Duodenal mucosa (tissue), 2 donors: ENCODE data around the gene RIBC1.
"Not testable (repeated sequence)": the region's sequence is repeated elsewhere in the genome, so short reads cannot be mapped to it uniquely, and the experiment has no call there.

Experiments
- H3K27ac ChIP-seq: one replicate; pipeline ENCODE4 v1.7.0; 2013; ENCODE audit warnings: low read depth, low read length
- H3K27me3 ChIP-seq, 2 donors: one replicate each; pipeline ENCODE4 v1.7.0; 2013; ENCODE audit warnings: low read length in 2 of 2, control low read depth in 1 of 2; ENCODE audit not compliant: insufficient read depth in 2 of 2, control insufficient read depth in 1 of 2
- H3K36me3 ChIP-seq, 2 donors: one replicate each; pipeline ENCODE4 v1.7.0; 2013; ENCODE audit warnings: low read length in 2 of 2, control low read depth in 1 of 2; ENCODE audit not compliant: insufficient read depth in 2 of 2, control insufficient read depth in 1 of 2
- H3K4me1 ChIP-seq, 2 donors: one replicate each; pipeline ENCODE4 v1.7.0; 2013; ENCODE audit warnings: low read length in 2 of 2, control low read depth in 1 of 2; ENCODE audit not compliant: insufficient read depth in 2 of 2, control insufficient read depth in 1 of 2
- H3K4me3 ChIP-seq, 2 donors: one replicate each; pipeline ENCODE4 v1.7.0; 2013; ENCODE audit warnings: low read length in 2 of 2, low read depth in 1 of 2
- H3K9ac ChIP-seq, 2 donors: one replicate each; pipeline ENCODE4 v1.7.0; 2013; ENCODE audit warnings: low read length in 2 of 2, low read depth in 1 of 2
- H3K9me3 ChIP-seq, 2 donors: one replicate each; pipeline ENCODE4 v1.7.0; 2013; ENCODE audit warnings: low read length in 2 of 2, control low read depth in 1 of 2; ENCODE audit not compliant: control insufficient read depth in 1 of 2

The RIBC1 gene

DNA sequence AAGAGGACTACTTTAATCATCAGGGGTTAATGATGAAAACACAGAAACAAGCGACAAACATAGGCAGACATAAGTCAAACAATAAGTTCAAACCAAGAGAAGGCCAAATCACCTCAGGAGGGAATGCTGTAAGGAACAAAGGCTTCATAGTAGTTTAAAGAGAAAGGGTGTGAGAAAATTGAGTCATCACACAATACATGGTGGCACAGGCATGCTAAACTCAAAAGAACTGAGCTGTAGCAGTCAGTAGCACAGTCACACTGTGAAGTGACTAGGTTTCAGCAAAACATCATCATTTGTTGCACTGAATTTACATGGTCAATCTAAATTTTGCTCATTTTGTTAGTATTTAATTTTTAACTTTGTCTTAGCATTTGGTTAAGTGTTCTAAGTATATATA is 24.5 kb upstream of the RIBC1 start:
- Histone ChIP-seq H3K4me3 (no peak overlapping the region), H3K36me3 (peaks cover 16 to 51% of the 10 kb centered on the region in 2 donors), H3K27me3 (no peaks in the 10 kb centered on the region), H3K9ac (no peak overlapping the region), H3K27ac (no peak overlapping the region), H3K9me3 (no peaks in the 10 kb centered on the region), H3K4me1 (no peaks in the 10 kb centered on the region)

DNA sequence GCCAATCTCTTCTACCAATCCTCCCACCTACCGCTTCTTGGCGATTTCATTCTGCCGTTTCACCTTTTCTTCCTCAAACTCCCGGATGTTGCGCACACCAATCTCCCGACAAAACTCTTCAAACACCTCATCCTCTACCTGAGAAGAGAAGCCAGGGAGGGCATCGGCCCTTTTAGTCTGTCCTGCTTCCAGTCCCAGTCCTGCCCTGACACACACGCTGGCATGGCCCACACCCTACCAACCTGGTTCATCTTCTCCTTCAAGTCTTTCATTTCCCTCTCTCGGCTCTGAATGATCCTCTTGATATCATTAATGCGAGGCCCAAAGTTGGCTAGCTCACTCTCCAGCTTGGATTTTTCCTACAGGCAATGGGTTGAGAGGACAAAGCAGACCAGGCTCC is 19.1 kb upstream of the RIBC1 start:
- H3K9me3 ChIP-seq: no peaks in the 10 kb centered on the region
- H3K27ac ChIP-seq: no peak overlapping the region
- peaks cover 23 to 76% of the 10 kb centered on the region in 2 donors for H3K36me3 ChIP-seq
- H3K27me3 ChIP-seq: no peaks in the 10 kb centered on the region
- no peak overlapping the region for H3K9ac ChIP-seq
- no peaks in the 10 kb centered on the region for H3K4me1 ChIP-seq
- H3K4me3 ChIP-seq: no peak overlapping the region

DNA sequence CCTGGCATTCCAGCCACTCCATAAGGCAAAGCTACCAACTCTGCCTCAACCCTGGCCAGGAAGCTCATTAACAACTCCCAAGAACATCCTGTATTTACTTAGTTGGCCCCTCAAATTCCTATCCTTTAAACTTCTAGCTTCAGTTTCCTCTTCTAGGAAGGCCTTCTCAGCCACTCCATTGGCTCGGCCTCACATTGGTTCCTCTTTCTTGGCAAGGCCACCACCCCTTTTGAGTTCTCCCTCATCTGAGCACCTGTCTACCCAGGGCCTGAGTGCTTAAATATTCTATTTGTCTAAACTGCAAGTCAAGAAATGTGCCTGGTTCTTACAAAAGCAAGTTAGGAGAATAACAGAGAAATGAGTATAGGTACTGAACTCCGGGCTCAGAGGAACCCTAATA is 10.2 kb upstream of the RIBC1 start:
- H3K27me3 ChIP-seq: no peaks in the 10 kb centered on the region
- H3K27ac ChIP-seq: no peak overlapping the region
- no peak overlapping the region for H3K9ac ChIP-seq
- H3K4me1 ChIP-seq: no peaks in the 10 kb centered on the region
- peaks cover 19 to 52% of the 10 kb centered on the region in 2 donors for H3K36me3 ChIP-seq
- H3K9me3 ChIP-seq: no peaks in the 10 kb centered on the region
- H3K4me3 ChIP-seq: no peak overlapping the region

DNA sequence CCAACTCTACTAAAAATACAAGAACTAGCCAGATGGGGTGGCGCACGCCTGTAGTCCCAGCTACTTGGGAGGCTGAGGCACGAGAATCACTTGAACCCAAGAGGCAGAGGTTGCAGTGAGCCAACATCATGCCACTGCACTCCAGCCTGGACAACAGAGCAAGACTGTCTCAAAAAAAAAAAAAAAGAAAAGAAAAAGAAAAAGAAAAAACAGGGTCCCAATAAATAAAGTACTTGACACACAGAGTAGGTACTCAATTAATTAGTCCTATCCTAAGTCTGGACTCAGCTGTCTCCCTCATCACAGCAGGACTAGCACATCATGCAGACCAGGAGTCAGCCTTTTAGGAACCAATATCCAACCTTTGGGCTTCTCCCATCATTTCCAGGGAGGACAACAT is 2.3 kb upstream of the RIBC1 start:
- not testable (repeated sequence) for H3K9me3 ChIP-seq, H3K27me3 ChIP-seq, H3K9ac ChIP-seq, H3K36me3 ChIP-seq, H3K27ac ChIP-seq, H3K4me3 ChIP-seq
- peaks cover 10 to 19% of the 10 kb centered on the region in 2 donors for H3K4me1 ChIP-seq

DNA sequence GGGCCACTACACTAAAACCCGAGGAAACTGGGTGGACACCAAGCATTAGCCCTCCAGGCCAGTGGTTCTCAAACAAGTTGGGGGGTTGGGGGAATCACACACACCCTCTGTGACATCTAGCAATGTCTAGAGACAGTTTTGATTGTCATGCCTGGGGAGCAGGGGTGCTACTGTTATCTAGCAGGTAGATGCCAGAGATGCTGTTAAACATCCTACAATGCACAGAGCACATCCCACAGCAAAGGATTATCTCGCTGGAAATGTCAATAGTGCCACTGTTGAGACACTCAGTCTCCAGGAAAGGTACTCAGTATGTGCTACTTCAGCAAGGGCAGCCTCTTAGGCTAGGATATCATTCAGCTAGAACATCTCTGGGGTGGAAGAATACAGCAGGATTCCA is 1.5 kb upstream of the RIBC1 start:
- Histone ChIP-seq H3K36me3 (no peaks in the 10 kb centered on the region), H3K9ac (peak overlapping the region; percentile 77 to 91), H3K9me3 (no peaks in the 10 kb centered on the region), H3K27ac (no peak overlapping the region), H3K4me1 (peaks cover 10 to 19% of the 10 kb centered on the region in 2 donors), H3K4me3 (peak overlapping the region; percentile 82 to 90), H3K27me3 (no peaks in the 10 kb centered on the region)

DNA sequence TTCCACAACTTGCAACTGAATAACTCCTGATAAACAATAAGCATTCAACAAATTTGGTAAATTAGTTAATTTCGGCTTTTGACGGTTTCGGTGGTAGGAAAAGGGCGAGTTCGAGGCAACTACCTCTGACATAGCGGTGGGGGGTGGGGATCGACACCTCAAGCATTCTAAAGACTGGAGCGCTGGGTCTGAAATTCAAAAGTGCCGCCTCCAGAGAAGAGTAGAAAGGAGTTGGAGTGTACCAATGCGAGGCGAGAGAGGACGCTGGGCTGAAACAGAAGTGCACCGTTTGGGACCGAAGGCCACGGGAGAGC is 944 bp upstream of the RIBC1 start:
- H3K9me3 ChIP-seq: no peaks in the 10 kb centered on the region
- peak overlapping the region; percentile 77 to 91 for H3K9ac ChIP-seq
- no peaks in the 10 kb centered on the region for H3K36me3 ChIP-seq
- peak overlapping the region; percentile 82 to 90 for H3K4me3 ChIP-seq
- no peaks in the 10 kb centered on the region for H3K27me3 ChIP-seq
- peak overlapping the region; percentile 92 for H3K27ac ChIP-seq
- peaks cover 10 to 19% of the 10 kb centered on the region in 2 donors for H3K4me1 ChIP-seq

DNA sequence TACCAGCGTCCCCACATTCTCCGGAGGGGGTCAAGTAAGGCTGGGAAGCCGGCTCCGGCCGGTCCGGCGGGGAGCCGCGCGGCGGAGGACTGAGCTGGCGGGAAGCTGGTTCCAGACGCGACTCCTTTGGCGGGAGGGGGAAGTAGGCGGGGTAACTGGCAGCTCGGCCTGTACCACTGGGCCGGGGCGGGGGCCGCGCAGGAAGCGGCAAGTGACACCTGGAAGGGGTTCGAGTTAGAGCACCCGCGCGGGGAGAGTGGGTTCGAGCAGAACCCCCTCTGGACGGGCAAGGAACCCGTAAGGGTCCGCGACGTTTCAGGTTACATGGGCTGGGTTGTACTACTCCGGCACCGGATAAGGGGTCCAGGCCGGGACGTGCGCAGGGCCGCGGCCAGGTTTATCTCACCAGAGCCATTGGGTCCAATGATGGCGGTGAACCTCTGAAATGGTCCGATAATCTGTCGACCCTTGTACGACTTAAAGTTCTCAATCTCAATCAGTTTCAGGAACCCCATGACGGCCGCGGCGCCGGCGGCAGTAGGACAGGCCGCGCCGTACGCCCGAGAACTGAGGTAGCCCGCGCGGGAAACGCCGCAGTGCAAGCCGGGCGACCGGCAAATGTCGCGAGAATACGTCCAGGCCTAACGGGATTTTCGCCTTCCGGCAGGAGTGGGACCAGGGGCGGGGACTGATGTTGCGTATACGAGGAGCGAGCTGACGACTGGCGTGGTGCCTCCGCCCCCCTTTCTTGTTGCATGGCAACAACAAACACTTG is 400 bp upstream of the RIBC1 start, which contains the start of gene SMC1A:
Gene SMC1A (minus strand): TSS at position 569 of the 775 bp plus-strand sequence. CDS start 54 bp downstream, at position 515.
- Histone ChIP-seq H3K9me3 (no peaks in the 10 kb centered on the region), H3K27ac (peak within 1 kb of the TSS; percentile 92), H3K36me3 (no peaks in the 10 kb centered on the region), H3K9ac (peak within 1 kb of the TSS; percentile 77 to 91), H3K4me3 (peak within 1 kb of the TSS; percentile 82 to 90), H3K27me3 (no peaks in the 10 kb centered on the region), H3K4me1 (peaks cover 10 to 19% of the 10 kb centered on the region in 2 donors)

DNA sequence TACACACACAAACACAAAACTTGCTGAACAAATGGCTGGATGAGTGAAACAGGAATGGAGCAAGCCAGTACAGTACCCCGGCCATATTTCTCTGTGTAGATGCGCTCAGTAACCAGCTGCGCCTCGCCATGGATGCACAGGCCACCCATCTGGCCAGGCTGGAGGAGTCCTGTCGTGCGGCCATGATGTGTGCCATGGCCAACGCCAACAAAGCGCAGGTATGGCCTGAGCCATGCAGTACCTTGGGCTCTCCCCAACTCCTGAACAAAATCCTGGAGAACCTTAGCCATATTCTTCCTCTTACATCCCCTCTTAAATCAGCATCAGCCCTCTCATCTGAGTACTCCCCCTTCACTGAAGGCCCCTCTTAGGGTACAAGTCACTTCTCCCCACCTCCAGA is 7.1 kb downstream of the RIBC1 start:
- Histone ChIP-seq H3K9me3 (no peaks in the 10 kb centered on the region), H3K9ac (no peak overlapping the region), H3K27me3 (no peaks in the 10 kb centered on the region)

DNA sequence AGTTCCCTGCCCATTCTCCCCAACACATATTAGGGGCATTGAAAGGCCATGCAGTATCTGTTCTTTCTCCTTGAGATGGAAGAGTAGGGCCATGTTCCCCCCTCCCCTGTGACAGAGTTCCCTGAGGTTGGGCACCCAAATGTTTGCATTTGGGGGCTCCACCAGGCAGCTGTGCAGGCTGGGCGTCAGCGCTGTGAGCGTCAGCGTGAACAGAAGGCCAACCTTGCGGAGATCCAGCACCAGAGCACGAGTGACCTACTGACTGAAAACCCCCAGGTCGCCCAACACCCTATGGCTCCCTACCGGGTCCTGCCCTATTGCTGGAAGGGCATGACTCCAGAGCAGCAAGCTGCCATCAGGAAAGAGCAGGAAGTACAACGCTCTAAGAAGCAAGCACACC is 7.6 kb downstream of the RIBC1 start:
- no peak overlapping the region for H3K9ac ChIP-seq
- no peaks in the 10 kb centered on the region for H3K27me3 ChIP-seq
- H3K27ac ChIP-seq: no peak overlapping the region
- H3K36me3 ChIP-seq: peaks cover 13 to 21% of the 10 kb centered on the region in 2 donors
- H3K4me1 ChIP-seq: peaks cover 6 to 7% of the 10 kb centered on the region in 2 donors
- H3K9me3 ChIP-seq: no peaks in the 10 kb centered on the region
- H3K4me3 ChIP-seq: no peak overlapping the region

More for the DNA sequence above, 7.1 kb downstream of the RIBC1 start:
- Histone ChIP-seq H3K4me3 (no peak overlapping the region), H3K4me1 (peaks cover 4 to 7% of the 10 kb centered on the region in 2 donors), H3K36me3 (peaks cover 13 to 21% of the 10 kb centered on the region in 2 donors), H3K27ac (no peak overlapping the region)

DNA sequence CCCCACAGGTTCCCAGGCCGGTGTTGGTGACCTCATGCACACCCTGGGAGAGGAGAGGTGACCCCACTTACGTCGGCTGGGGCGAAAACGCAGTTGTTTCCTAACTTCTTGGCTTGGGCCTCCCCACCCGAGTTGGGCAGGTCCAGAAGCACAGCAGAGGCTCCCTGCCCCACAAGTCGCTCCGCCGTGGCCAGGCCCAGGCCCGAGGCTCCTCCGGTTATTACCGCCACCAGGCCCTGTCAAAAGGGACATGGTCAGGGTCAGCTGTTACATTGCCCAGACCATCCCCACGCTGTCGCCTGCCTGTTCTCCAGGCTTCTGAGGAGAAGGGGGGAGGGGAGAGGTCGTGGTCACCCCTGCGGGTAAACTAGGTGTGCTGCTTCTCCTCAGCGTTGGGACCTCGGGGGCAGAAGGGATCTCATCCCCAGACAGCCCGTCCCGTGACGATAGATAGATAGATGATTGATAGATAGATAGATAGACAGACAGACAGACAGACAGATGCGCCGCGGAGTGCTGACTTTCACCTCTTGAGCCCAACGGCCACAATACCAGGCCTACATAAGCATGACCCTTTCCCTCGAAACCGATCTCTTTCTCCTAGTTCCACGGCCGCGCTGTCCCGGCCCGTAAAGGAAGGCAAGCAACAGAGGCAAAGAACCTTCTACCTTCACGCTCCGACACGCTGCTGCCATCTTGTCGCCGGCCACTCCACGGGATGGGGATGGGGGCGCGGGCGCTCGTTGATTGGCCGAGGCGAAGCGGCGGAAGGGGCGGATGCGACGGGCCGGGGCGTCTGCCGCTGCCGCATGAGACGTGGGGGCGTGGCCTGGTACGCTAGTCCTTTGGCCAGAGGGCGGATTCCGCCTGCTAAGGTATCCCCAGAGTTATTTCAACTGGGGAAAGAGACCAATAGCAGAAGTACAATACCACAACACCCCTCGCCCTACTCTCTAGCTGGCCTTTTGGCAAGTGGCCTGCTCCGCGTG is 11.3 kb downstream of the RIBC1 start, which contains the start of gene HSD17B10:
Gene HSD17B10 (minus strand): TSS at position 720 of the 989 bp plus-strand sequence. CDS start 25 bp downstream, at position 695.
- H3K4me3 ChIP-seq: peak within 1 kb of the TSS; percentile 80 to 82
- no peaks in the 10 kb centered on the region for H3K27me3 ChIP-seq
- H3K9ac ChIP-seq: peak within 1 kb of the TSS; percentile 60 to 71
- peak within 1 kb of the TSS; percentile 50 for H3K27ac ChIP-seq
- no peaks in the 10 kb centered on the region for H3K9me3 ChIP-seq
- H3K36me3 ChIP-seq: peaks cover 13 to 18% of the 10 kb centered on the region in 2 donors
- peaks cover 6 to 7% of the 10 kb centered on the region in 2 donors for H3K4me1 ChIP-seq
